Measurements from ENCODE around the gene TRIM24. TPM values are rescaled to one million over a fixed set of nuclear protein-coding genes. Genes with fewer than 3 reads are reported as not detected.

TRIM24 gene
- total RNA-seq, 8 experiments from 2014 or later = 6.7 to 51.4 (median 28.0) TPM

DNA sequence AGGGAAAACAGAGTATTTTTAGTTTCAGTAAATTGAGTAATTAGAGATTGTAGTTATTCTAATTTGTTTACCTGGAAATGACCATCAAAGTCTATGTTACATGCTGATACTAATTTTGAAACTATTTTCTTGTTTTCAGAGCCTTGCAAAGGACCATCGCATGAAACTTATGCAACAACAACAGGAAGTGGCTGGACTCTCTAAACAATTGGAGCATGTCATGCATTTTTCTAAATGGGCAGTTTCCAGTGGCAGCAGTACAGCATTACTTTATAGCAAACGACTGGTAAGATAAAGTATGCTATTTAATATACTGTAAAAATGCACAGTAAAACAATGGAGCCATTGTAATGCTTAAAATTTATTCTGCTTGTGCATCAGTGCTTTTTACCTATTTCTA lies 78.5 kb downstream of the TRIM24 start:
- H3K4me3 ChIP-seq = no peak overlapping the region
- H3K4me1 ChIP-seq (replicated peaks in 1 of 2) = no peaks in the 10 kb centered on the region
- 82 to 100% (median 97%) methylated on average over 1 to 2 of the region's 2 CpGs for WGBS, 10 experiments
- ATAC-seq (replicated peaks in 6 of 8) = no peak
- in situ Hi-C loops (cut with MboI; ENCODE audit: low pct_unique_long_range_greater_than_20kb in 2 of 9, low sequenced_read_pairs in 9 of 9, unreplicated experiment in 9 of 9) = no loop called here
- no peak overlapping the region for H3K27ac ChIP-seq

- WGBS, 10 experiments = 100% methylated on average over 1 to 2 of the region's 2 CpGs; no CpG with 5 or more reads in 3 of the 10 experiments
- no peak overlapping the region for H3K4me3 ChIP-seq
- no peaks in the 10 kb centered on the region for H3K4me1 ChIP-seq (replicated peaks in 1 of 2)
- in situ Hi-C loops (cut with MboI; ENCODE audit: low pct_unique_long_range_greater_than_20kb in 2 of 9, low sequenced_read_pairs in 9 of 9, unreplicated experiment in 9 of 9) = no loop called here
- ATAC-seq (replicated peaks in 6 of 8) = no peak
- no peak overlapping the region for H3K27ac ChIP-seq
Measured at GRCh38 chr7:138538997-138539644, 79.1 kb downstream of the TRIM24 start.

DNA sequence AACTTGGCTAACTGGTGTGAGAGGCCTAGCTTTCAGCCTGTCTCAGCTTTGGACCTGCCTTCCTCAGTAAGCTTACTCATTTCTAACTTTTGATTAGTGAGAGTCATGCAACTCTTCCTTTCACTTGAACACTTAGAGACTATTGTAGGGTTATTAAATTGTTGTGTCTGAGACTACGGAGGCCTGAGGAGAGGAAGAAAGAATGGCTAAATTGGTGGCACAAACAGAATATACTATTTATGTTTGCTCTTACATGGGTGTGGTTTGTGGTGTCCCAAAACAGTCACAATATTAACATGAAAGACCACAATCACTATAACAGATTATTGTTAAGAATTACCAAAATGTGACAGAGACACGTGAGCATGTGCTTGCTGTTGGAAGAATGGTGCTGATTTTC lies 82.1 kb downstream of the TRIM24 start:
- no peak overlapping the region for H3K4me3 ChIP-seq
- no peaks in the 10 kb centered on the region for H3K4me1 ChIP-seq (replicated peaks in 1 of 2)
- 63 to 100% (median 91%) methylated on average over 1 to 2 of the region's 2 CpGs; no CpG with 5 or more reads in 2 of the 10 experiments for WGBS, 10 experiments
- ATAC-seq (replicated peaks in 6 of 8) = no peak
- in situ Hi-C loops (cut with MboI; ENCODE audit: low pct_unique_long_range_greater_than_20kb in 2 of 9, low sequenced_read_pairs in 9 of 9, unreplicated experiment in 9 of 9) = no loop called here
- H3K27ac ChIP-seq = no peak overlapping the region

DNA sequence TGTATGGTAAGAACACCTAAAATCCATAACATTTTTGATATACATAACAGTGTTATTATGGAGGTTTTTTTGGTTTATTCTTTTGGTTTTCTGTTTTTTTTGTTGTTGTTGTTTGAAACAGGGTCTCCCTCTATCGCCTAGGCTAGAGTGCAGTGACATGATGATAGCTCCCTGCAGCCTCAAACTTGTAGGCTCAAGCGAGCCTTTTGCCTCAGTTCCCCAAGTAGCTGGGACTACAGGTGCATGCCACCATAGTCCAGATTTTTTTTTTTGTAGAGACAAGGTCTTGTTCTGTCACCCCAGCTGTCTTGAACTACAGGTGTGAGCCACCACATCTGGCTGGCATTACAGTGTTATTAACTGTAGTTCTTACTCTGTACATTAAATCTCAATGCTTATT lies 83.7 kb downstream of the TRIM24 start:
- no peak overlapping the region for H3K27ac ChIP-seq
- in situ Hi-C loops (cut with MboI; ENCODE audit: low pct_unique_long_range_greater_than_20kb in 2 of 9, low sequenced_read_pairs in 9 of 9, unreplicated experiment in 9 of 9) = no loop called here
- H3K4me3 ChIP-seq = no peak overlapping the region
- no peak for ATAC-seq (replicated peaks in 6 of 8)
- H3K4me1 ChIP-seq (replicated peaks in 1 of 2) = no peaks in the 10 kb centered on the region
- 80 to 100% (median 100%) methylated on average over 1 to 2 of the region's 2 CpGs; no CpG with 5 or more reads in 3 of the 10 experiments for WGBS, 10 experiments

GRCh38 chr7:138545123-138545522 lies 85.1 kb downstream of the TRIM24 start:
- Histone ChIP-seq H3K4me1 (replicated peaks in 1 of 2) (no peaks in the 10 kb centered on the region), H3K27ac (no peak overlapping the region), H3K4me3 (no peak overlapping the region)
- ATAC-seq (replicated peaks in 6 of 8) = no peak
- in situ Hi-C loops (cut with MboI; ENCODE audit: low pct_unique_long_range_greater_than_20kb in 2 of 9, low sequenced_read_pairs in 9 of 9, unreplicated experiment in 9 of 9) = no loop called here
- WGBS, 10 experiments = 0 to 100% (median 79%) methylated on average over 1 to 6 of the region's 6 CpGs

DNA sequence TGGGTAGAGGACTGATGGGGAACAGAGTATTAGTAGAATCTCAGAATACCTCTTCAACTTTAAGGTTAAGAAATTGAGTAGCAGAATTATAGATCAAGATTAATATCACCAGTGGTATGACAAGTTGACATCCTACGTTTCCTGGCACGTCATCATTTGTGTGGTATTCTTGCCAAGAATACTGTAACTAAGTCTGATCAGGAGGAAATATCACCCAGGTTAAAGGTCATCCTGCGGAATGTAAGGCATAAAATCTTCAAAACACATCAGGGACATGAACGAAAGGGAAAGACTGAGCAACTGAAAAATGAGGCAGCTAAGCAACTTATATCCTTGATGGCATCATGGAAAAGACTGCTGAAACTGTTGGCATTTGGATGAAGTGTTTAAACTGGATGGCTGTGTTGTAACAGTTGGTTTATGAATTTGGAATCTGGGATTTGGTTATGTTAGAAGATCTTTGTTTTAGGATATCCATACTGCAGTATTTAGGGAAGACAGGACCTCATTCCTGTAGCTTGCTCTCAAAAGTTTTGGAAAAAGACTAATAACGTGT lies 86.1 kb downstream of the TRIM24 start:
- in situ Hi-C loops (cut with MboI; ENCODE audit: low pct_unique_long_range_greater_than_20kb in 2 of 9, low sequenced_read_pairs in 9 of 9, unreplicated experiment in 9 of 9) = no loop called here
- no peak overlapping the region for H3K27ac ChIP-seq
- no peak for ATAC-seq (replicated peaks in 6 of 8)
- 75 to 100% (median 90%) methylated on average over 1 to 5 of the region's 5 CpGs for WGBS, 10 experiments
- H3K4me3 ChIP-seq = no peak overlapping the region
- no peaks in the 10 kb centered on the region for H3K4me1 ChIP-seq (replicated peaks in 1 of 2)

DNA sequence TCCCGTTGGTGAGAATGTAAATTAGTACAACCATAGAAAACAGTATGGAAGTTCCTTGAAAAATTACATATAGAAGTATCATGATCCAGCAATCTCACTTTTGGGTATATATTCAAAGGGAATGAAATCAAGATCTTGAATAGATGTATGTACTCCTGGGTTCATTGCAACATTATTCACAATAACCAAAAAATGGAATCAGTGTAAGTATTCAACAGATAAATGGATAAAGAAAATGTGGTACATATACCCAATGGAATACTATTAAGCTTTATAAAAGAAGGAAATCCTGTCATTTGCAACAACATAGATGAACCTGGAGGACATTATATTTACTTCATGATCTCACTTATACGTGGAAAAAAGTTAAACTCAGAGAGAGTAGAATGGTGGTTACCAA lies 86.8 kb downstream of the TRIM24 start:
- Histone ChIP-seq H3K4me1 (replicated peaks in 1 of 2) (no peaks in the 10 kb centered on the region), H3K27ac (no peak overlapping the region), H3K4me3 (no peak overlapping the region)
- 86 to 100% (median 98%) methylated on average over 1 to 2 of the region's 2 CpGs for WGBS, 10 experiments
- no peak for ATAC-seq (replicated peaks in 6 of 8)
- in situ Hi-C loops (cut with MboI; ENCODE audit: low pct_unique_long_range_greater_than_20kb in 2 of 9, low sequenced_read_pairs in 9 of 9, unreplicated experiment in 9 of 9) = no loop called here

GRCh38 chr7:138549082-138549481 lies 89.0 kb downstream of the TRIM24 start:
- no peaks in the 10 kb centered on the region for H3K4me1 ChIP-seq (replicated peaks in 1 of 2)
- peak in 2 of 8 experiments; percentile 17 to 33 for ATAC-seq (replicated peaks in 6 of 8)
- H3K27ac ChIP-seq = no peak overlapping the region
- no peak overlapping the region for H3K4me3 ChIP-seq
- 100% methylated on average over 1 of the region's 1 CpG; no CpG with 5 or more reads in 6 of the 10 experiments for WGBS, 10 experiments
- in situ Hi-C loops (cut with MboI; ENCODE audit: low pct_unique_long_range_greater_than_20kb in 2 of 9, low sequenced_read_pairs in 9 of 9, unreplicated experiment in 9 of 9) = no loop called here

- ATAC-seq (replicated peaks in 6 of 8) = no peak
- peak overlapping the region in 1 of 2 donors; percentile 39 for H3K27ac ChIP-seq
- no peak overlapping the region for H3K4me3 ChIP-seq
- 83 to 100% (median 94%) methylated on average over 1 to 3 of the region's 3 CpGs; no CpG with 5 or more reads in 1 of the 10 experiments for WGBS, 10 experiments
- H3K4me1 ChIP-seq (replicated peaks in 1 of 2) = no peaks in the 10 kb centered on the region
- in situ Hi-C loops (cut with MboI; ENCODE audit: low pct_unique_long_range_greater_than_20kb in 2 of 9, low sequenced_read_pairs in 9 of 9, unreplicated experiment in 9 of 9) = no loop called here
Measured at GRCh38 chr7:138550337-138550736, 90.3 kb downstream of the TRIM24 start.

GRCh38 chr7:138551102-138551501 lies 91.0 kb downstream of the TRIM24 start:
- 40 to 100% (median 100%) methylated on average over 1 to 3 of the region's 3 CpGs for WGBS, 10 experiments

GRCh38 chr7:138553805-138554204 lies 93.7 kb downstream of the TRIM24 start:
- H3K4me1 ChIP-seq (replicated peaks in 1 of 2) = no peaks in the 10 kb centered on the region
- in situ Hi-C loops (cut with MboI; ENCODE audit: low pct_unique_long_range_greater_than_20kb in 2 of 9, low sequenced_read_pairs in 9 of 9, unreplicated experiment in 9 of 9) = no loop called here
- H3K4me3 ChIP-seq = no peak overlapping the region
- H3K27ac ChIP-seq = no peak overlapping the region
- no peak for ATAC-seq (replicated peaks in 6 of 8)
- WGBS, 10 experiments = 80 to 100% (median 94%) methylated on average over 1 to 4 of the region's 4 CpGs; no CpG with 5 or more reads in 1 of the 10 experiments

More at GRCh38 chr7:138551102-138551501, 91.0 kb downstream of the TRIM24 start:
- in situ Hi-C loops (cut with MboI; ENCODE audit: low pct_unique_long_range_greater_than_20kb in 2 of 9, low sequenced_read_pairs in 9 of 9, unreplicated experiment in 9 of 9) = no loop called here
- Histone ChIP-seq H3K27ac (no peak overlapping the region), H3K4me1 (replicated peaks in 1 of 2) (no peaks in the 10 kb centered on the region), H3K4me3 (no peak overlapping the region)
- no peak for ATAC-seq (replicated peaks in 6 of 8)

DNA sequence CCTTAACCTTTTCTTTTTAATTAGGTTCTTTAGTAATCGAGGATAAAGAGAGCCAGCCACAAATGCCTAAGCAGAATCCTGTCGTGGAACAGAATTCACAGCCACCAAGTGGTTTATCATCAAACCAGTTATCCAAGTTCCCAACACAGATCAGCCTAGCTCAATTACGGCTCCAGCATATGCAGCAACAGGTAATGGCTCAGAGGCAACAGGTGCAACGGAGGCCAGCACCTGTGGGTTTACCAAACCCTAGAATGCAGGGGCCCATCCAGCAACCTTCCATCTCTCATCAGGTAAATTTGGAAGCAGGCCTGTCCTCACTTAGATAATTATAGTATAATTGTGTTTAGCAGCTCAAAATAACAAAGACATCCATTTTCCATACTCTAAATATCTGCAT lies 94.6 kb downstream of the TRIM24 start:
- ATAC-seq (replicated peaks in 6 of 8) = no peak
- Histone ChIP-seq H3K27ac (no peak overlapping the region), H3K4me3 (no peak overlapping the region), H3K4me1 (replicated peaks in 1 of 2) (no peaks in the 10 kb centered on the region)
- WGBS, 10 experiments = 92 to 100% (median 100%) methylated on average over 1 to 3 of the region's 4 CpGs; no CpG with 5 or more reads in 1 of the 10 experiments
- in situ Hi-C loops (cut with MboI; ENCODE audit: low pct_unique_long_range_greater_than_20kb in 2 of 9, low sequenced_read_pairs in 9 of 9, unreplicated experiment in 9 of 9) = no loop called here

GRCh38 chr7:138555684-138556083 lies 95.6 kb downstream of the TRIM24 start:
- no peak overlapping the region for H3K4me3 ChIP-seq
- no peaks in the 10 kb centered on the region for H3K4me1 ChIP-seq (replicated peaks in 1 of 2)
- in situ Hi-C loops (cut with MboI; ENCODE audit: low pct_unique_long_range_greater_than_20kb in 2 of 9, low sequenced_read_pairs in 9 of 9, unreplicated experiment in 9 of 9) = no loop called here
- 89 to 100% (median 100%) methylated on average over 1 to 4 of the region's 4 CpGs; no CpG with 5 or more reads in 4 of the 10 experiments for WGBS, 10 experiments
- ATAC-seq (replicated peaks in 6 of 8) = no peak
- H3K27ac ChIP-seq = no peak overlapping the region
